Measurements from ENCODE around the gene MTHFD1L.
"Not testable (repeated sequence)": the region's sequence is repeated elsewhere in the genome, so short reads cannot be mapped to it uniquely, and the experiment has no call there.

Gene MTHFD1L

DNA sequence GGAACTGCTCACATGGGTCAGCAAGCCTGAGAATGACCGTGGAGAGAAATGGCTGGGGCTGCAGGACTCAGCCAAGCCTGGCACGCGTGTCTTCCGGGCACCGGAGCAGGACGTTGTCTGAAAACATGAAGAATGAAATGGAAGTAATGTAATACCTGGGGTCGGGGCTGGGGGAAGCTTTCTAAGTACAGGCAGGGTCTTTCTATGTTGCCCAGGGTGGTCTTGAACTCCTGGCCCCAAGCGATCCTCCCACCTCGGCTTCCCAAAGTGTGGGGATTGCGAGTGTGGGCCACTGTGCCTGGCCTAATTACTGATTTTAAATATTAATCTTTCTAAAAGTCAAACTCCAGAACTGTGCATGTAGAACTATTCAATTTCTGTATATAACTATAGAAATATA, 218.8 kb downstream of the MTHFD1L start:
- TF ChIP-seq ZC3H10 (CRISPR knock-in tag; IDR thresholded peaks at IDR 0.05), result no peak
- TF ChIP-seq ZNF565 (CRISPR knock-in tag; conservative IDR thresholded peaks at IDR 0.05; ENCODE audit: low read depth), result no peak
- no peak for TF ChIP-seq PPARA (CRISPR knock-in tag; IDR thresholded peaks at IDR 0.05; ENCODE audit: borderline replicate concordance)
- no peak for TF ChIP-seq ISL1 (CRISPR knock-in tag; IDR thresholded peaks at IDR 0.05)
- TF ChIP-seq, protein P1, sequence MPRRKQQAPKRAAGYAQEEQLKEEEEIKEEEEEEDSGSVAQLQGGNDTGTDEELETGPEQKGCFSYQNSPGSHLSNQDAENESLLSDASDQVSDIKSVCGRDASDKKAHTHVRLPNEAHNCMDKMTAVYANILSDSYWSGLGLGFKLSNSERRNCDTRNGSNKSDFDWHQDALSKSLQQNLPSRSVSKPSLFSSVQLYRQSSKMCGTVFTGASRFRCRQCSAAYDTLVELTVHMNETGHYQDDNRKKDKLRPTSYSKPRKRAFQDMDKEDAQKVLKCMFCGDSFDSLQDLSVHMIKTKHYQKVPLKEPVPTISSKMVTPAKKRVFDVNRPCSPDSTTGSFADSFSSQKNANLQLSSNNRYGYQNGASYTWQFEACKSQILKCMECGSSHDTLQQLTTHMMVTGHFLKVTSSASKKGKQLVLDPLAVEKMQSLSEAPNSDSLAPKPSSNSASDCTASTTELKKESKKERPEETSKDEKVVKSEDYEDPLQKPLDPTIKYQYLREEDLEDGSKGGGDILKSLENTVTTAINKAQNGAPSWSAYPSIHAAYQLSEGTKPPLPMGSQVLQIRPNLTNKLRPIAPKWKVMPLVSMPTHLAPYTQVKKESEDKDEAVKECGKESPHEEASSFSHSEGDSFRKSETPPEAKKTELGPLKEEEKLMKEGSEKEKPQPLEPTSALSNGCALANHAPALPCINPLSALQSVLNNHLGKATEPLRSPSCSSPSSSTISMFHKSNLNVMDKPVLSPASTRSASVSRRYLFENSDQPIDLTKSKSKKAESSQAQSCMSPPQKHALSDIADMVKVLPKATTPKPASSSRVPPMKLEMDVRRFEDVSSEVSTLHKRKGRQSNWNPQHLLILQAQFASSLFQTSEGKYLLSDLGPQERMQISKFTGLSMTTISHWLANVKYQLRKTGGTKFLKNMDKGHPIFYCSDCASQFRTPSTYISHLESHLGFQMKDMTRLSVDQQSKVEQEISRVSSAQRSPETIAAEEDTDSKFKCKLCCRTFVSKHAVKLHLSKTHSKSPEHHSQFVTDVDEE (CRISPR knock-in tag; IDR thresholded peaks at IDR 0.05), result no peak
- TF ChIP-seq ARNTL (CRISPR knock-in tag; IDR thresholded peaks at IDR 0.05; ENCODE audit: borderline replicate concordance, low read depth), result no peak
- no peak for TF ChIP-seq CREB5 (CRISPR knock-in tag; IDR thresholded peaks at IDR 0.05; ENCODE audit: low read depth)
- no peak for TF ChIP-seq TOX (CRISPR knock-in tag; IDR thresholded peaks at IDR 0.05; ENCODE audit: borderline replicate concordance)
- TF ChIP-seq, protein P2, sequence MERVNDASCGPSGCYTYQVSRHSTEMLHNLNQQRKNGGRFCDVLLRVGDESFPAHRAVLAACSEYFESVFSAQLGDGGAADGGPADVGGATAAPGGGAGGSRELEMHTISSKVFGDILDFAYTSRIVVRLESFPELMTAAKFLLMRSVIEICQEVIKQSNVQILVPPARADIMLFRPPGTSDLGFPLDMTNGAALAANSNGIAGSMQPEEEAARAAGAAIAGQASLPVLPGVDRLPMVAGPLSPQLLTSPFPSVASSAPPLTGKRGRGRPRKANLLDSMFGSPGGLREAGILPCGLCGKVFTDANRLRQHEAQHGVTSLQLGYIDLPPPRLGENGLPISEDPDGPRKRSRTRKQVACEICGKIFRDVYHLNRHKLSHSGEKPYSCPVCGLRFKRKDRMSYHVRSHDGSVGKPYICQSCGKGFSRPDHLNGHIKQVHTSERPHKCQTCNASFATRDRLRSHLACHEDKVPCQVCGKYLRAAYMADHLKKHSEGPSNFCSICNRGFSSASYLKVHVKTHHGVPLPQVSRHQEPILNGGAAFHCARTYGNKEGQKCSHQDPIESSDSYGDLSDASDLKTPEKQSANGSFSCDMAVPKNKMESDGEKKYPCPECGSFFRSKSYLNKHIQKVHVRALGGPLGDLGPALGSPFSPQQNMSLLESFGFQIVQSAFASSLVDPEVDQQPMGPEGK (CRISPR knock-in tag; IDR thresholded peaks at IDR 0.05; ENCODE audit: borderline replicate concordance), result no peak
- no peak for ATAC-seq

GRCh38 chr6:151087055-151087454, 221.6 kb downstream of the MTHFD1L start:
- ATAC-seq, result not testable (repeated sequence)

- ATAC-seq, result no peak
- TF ChIP-seq ZNF70 (CRISPR knock-in tag; IDR thresholded peaks at IDR 0.05) (no peak), TOX (CRISPR knock-in tag; IDR thresholded peaks at IDR 0.05; ENCODE audit: borderline replicate concordance) (no peak), ZNF8 (CRISPR knock-in tag; IDR thresholded peaks at IDR 0.05) (no peak), ZFP3 (CRISPR knock-in tag; IDR thresholded peaks at IDR 0.05) (no peak), ARNTL (CRISPR knock-in tag; IDR thresholded peaks at IDR 0.05; ENCODE audit: borderline replicate concordance, low read depth) (no peak), CREB5 (CRISPR knock-in tag; IDR thresholded peaks at IDR 0.05; ENCODE audit: low read depth) (no peak), ISL1 (CRISPR knock-in tag; IDR thresholded peaks at IDR 0.05) (no peak), BACH2 (CRISPR knock-in tag; IDR thresholded peaks at IDR 0.05; ENCODE audit: borderline replicate concordance) (no peak), CSDC2 (CRISPR knock-in tag; IDR thresholded peaks at IDR 0.05) (no peak), PPARA (CRISPR knock-in tag; IDR thresholded peaks at IDR 0.05; ENCODE audit: borderline replicate concordance) (no peak)
Measured at GRCh38 chr6:151087861-151088598, 222.5 kb downstream of the MTHFD1L start.

GRCh38 chr6:151088599-151088935, 223.1 kb downstream of the MTHFD1L start:
- ATAC-seq, result no peak
- TF ChIP-seq GLIS3 (CRISPR knock-in tag; IDR thresholded peaks at IDR 0.05) (no peak), CSRNP3 (CRISPR knock-in tag; IDR thresholded peaks at IDR 0.05) (no peak), ZNF8 (CRISPR knock-in tag; IDR thresholded peaks at IDR 0.05) (no peak)

- no peak for ATAC-seq
- TF ChIP-seq ESRRG (CRISPR knock-in tag; IDR thresholded peaks at IDR 0.05) (no peak), POU6F1 (CRISPR knock-in tag; IDR thresholded peaks at IDR 0.05; ENCODE audit: borderline replicate concordance, low read depth) (no peak), ZNF8 (CRISPR knock-in tag; IDR thresholded peaks at IDR 0.05) (no peak), BACH2 (CRISPR knock-in tag; IDR thresholded peaks at IDR 0.05; ENCODE audit: borderline replicate concordance) (no peak), ZNF70 (CRISPR knock-in tag; IDR thresholded peaks at IDR 0.05) (no peak), ARNTL (CRISPR knock-in tag; IDR thresholded peaks at IDR 0.05; ENCODE audit: borderline replicate concordance, low read depth) (no peak)
- TF ChIP-seq, protein P1 (CRISPR knock-in tag; IDR thresholded peaks at IDR 0.05), result no peak
Measured at GRCh38 chr6:151088963-151089362, 223.5 kb downstream of the MTHFD1L start.

Measured in SK-N-SH treated with all-trans-retinoic acid at 6 μM for 48 hours (cell line).